GM19099 (cell line): ENCODE data around the gene ARHGEF28.

Source experiments
- POLR2A ChIP-seq: IDR thresholded peaks from 3 replicates; pipeline ENCODE4 v1.6.1; 2011; ENCODE audit warnings: low read depth; ENCODE audit not compliant: insufficient read length; ENCODE audit errors: extremely low read depth

The ARHGEF28 gene

GRCh38 chr5:73841641-73842040 lies 215.6 kb downstream of the ARHGEF28 start:
- TF ChIP-seq POLR2A, result no peak

- TF ChIP-seq POLR2A, result no peak
Observed at GRCh38 chr5:73844165-73844564, 218.2 kb downstream of the ARHGEF28 start.

- TF ChIP-seq POLR2A, result no peak
Observed at GRCh38 chr5:73851471-73852181, 225.6 kb downstream of the ARHGEF28 start.

- no peak for TF ChIP-seq POLR2A
Observed at GRCh38 chr5:73853091-73853490, 227.1 kb downstream of the ARHGEF28 start.

- no peak for TF ChIP-seq POLR2A
Observed at GRCh38 chr5:73856997-73857396, 231.0 kb downstream of the ARHGEF28 start.

- no peak for TF ChIP-seq POLR2A
Observed at GRCh38 chr5:73857446-73857845, 231.4 kb downstream of the ARHGEF28 start.

GRCh38 chr5:73858054-73858453 lies 232.1 kb downstream of the ARHGEF28 start:
- TF ChIP-seq POLR2A, result no peak

- TF ChIP-seq POLR2A, result no peak
Observed at GRCh38 chr5:73858776-73859175, 232.8 kb downstream of the ARHGEF28 start.

GRCh38 chr5:73859696-73860095 lies 233.7 kb downstream of the ARHGEF28 start:
- no peak for TF ChIP-seq POLR2A

GRCh38 chr5:73861313-73861988 lies 235.5 kb downstream of the ARHGEF28 start:
- no peak for TF ChIP-seq POLR2A

GRCh38 chr5:73862796-73863195 lies 236.8 kb downstream of the ARHGEF28 start:
- TF ChIP-seq POLR2A, result no peak

GRCh38 chr5:73863876-73864275 lies 237.9 kb downstream of the ARHGEF28 start:
- no peak for TF ChIP-seq POLR2A

GRCh38 chr5:73865315-73865714 lies 239.3 kb downstream of the ARHGEF28 start:
- no peak for TF ChIP-seq POLR2A

- no peak for TF ChIP-seq POLR2A
Observed at GRCh38 chr5:73867345-73868335, 241.6 kb downstream of the ARHGEF28 start.

- TF ChIP-seq POLR2A, result no peak
Observed at GRCh38 chr5:73883646-73884045, 257.6 kb downstream of the ARHGEF28 start.
